T-helper 2 cell treated with Interferon-gamma antibody and Interleukin-4, amounts not matched to agents 100 ng/mL and 5 ng/mL, for 36 hours (primary cell): Measurements from ENCODE around the gene ADAMTS3. TPM values are rescaled to one million over a fixed set of nuclear protein-coding genes. Genes with fewer than 3 reads are reported as not detected.
"Not testable (repeated sequence)": the region's sequence is repeated elsewhere in the genome, so short reads cannot be mapped to it uniquely, and the experiment has no call there.

Experiments used
- intact Hi-C: fragments of 100-400 bp; cut with micrococcal nuclease; formaldehyde crosslinking; loops from one replicate; pipeline ENCODE4 v1.15.1; 2023
- total RNA-seq: library from RNA; stranded (reverse); gene quantifications from 2 replicates; pipeline ENCODE4 v1.2.3, GENCODE V29; 2022

ADAMTS3 gene
- total RNA-seq, 1 donor from 2014 or later = not detected

- intact Hi-C loops = no loop called here
Measured at GRCh38 chr4:72553540-72554337, 15.3 kb downstream of the ADAMTS3 start.

DNA sequence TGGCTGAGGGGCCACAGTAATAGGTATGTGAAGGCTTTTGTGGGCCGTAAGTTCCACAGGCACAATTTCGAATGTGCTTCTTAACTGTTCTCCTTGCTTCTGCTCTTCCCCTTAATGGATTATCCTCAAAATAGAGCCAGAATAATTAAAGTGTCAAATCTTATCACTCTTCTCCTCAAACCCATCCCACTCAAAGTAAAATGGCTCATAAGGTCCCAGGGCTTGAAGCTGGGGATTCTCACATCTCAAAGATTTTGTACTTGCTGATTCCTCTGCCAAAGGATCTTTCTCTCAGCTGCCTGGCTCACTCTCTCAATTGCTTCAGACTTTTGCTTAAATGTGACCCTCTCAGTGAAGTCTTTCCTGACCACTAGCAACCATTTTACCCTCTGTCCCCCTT, 16.6 kb downstream of the ADAMTS3 start:
- intact Hi-C loops = no loop called here

DNA sequence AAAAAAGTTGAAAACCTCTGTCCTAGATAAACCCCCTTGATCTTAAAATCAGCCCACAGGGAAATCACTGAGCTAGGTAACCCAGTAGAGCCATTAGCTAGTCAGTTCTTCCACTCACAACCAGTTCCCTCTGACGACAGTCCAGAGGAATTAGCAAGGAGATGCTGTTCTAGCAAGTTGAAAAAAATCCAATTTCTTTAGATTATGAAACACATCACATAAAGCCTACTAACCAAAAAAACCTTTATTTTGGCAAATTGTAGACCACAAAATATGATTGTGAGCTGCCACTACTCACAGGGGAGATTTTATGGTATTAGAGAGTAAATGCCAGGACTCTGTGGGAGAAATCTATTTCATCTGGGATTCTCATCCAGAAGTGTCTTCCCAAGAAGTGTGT, 22.6 kb downstream of the ADAMTS3 start:
- intact Hi-C loops = no loop called here

- intact Hi-C loops = not testable (repeated sequence)
Measured at GRCh38 chr4:72540694-72541093, 28.3 kb downstream of the ADAMTS3 start.

- intact Hi-C loops = loop anchor here (10.0 kb wide), 1 partner anchor 1923 kb away; no protein-coding TSS in a partner anchor
Measured at GRCh38 chr4:72538006-72538405, 31.0 kb downstream of the ADAMTS3 start.

DNA sequence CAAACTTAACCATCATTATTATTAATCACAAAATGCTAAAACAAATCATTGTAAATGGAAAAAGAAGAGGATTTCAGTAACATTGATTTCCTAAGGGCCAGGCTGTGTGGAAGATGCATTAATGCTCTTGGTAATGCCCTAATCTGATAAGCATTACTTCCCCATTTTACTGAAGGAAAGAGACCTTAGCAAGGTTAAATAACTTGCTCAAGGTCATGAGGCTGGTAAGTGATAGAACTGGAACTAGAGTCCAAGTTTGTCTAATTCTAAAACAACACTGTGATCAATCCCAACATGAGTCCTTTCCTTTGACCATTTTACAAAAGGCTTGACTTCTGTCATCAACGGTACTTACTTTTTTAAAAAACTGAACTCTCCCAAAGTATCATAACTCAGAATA, 32.6 kb downstream of the ADAMTS3 start:
- intact Hi-C loops = loop anchor here (10.0 kb wide), 1 partner anchor 1922 kb away; no protein-coding TSS in a partner anchor

DNA sequence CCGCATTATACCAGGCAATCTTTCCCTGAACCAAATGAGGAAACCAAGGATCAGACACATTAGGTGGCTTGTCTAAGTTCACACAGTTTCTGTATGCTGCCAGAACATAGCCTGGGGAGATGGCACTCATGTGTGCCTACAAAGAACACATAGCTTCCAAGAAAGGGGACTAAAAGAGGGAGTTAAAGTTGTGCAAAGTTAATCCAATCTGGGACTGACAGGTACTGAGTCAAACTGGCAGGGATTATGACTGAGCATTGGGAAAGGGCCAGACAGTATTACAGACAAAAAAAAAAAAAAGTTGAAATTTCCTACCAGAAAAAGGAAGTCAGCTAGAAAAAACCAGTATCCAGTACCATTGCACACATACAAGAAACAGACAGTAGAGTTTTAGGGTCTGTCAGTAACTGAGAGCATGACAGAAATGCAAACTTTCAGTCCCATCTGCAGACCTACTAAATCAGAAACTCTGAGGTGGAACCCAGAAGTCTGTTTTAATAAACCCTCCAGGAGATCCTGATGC, 37.2 kb downstream of the ADAMTS3 start:
- intact Hi-C loops = loop anchor here (10.0 kb wide), 1 partner anchor 1917 kb away; no protein-coding TSS in a partner anchor

- intact Hi-C loops = loop anchor here (10.0 kb wide), 1 partner anchor 1917 kb away; no protein-coding TSS in a partner anchor
Measured at GRCh38 chr4:72531322-72531721, 37.7 kb downstream of the ADAMTS3 start.

DNA sequence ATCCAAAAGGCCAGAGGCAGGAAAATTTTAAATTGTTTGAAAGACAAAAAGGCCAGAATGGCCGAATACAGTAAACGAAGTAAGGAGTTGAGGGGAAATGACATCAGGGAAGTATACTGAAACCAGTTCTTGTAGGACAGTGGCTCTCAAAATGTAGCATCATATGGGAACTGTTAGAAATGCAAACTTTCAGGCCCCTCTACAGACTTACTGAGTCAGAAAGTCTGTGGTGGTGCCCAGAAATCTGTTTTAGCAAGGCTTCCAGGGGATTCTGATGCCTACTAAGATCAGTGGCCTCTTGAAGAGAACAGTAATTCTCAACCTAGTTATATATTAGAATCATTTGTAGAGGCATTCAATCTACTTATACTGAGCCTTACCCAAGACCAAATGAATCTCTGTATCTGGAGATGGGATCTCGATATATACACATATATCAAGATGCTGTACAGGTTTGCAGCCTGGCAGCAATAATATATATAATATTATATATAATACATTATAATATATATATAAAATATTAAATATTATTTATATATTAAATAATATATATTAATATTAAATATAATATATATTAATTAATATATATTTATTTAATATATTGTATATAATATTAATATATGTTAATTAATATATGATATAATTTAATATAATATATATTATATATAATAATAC, 39.7 kb downstream of the ADAMTS3 start:
- intact Hi-C loops = no loop called here

DNA sequence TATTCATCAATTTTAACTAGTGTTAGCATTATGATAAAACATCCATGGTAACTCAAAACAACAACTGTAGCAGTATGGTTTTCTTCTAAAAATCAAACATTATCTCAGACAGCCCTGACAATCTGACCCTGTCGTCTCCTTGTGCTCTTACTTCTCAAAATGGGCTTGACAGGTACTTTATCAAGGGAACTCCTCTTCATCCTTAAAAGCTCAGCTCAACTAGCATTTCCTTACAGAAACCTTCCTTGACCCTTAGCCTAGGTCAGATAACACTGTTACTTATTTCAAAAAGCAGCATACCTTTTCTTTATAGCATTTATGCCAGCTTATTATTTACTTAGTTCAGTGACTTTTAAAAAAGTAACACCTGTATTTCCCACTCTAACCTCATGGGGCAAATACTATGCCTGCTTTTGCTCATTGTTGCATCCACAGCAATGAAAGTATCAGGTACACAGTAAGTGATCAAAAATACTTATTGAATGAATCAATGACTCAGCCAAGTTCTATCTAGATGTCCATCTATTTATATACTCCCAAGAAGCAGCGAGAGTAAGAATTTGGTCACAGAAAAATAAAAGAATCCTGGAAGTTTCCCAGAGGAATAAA, 41.9 kb downstream of the ADAMTS3 start:
- intact Hi-C loops = no loop called here

- intact Hi-C loops = no loop called here
Measured at GRCh38 chr4:72525938-72526337, 43.1 kb downstream of the ADAMTS3 start.

DNA sequence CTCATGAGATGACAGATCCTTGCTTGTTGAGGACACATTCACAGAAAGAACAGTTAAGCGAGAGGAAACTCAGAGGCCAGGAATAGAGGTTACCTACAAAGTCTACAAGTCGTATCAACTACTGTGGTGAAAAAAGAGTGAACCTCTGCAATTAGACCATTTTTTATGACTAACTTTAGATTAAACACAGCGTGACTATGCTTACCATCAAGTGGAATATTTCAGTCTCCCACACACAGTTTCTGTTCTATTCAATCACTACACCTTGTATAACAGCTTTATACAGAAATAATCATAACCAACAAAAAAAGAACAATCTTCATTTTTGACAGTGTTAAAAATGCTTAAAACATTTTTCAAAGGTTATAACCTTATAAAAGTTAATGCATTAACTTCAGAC, 46.6 kb downstream of the ADAMTS3 start:
- intact Hi-C loops = no loop called here

DNA sequence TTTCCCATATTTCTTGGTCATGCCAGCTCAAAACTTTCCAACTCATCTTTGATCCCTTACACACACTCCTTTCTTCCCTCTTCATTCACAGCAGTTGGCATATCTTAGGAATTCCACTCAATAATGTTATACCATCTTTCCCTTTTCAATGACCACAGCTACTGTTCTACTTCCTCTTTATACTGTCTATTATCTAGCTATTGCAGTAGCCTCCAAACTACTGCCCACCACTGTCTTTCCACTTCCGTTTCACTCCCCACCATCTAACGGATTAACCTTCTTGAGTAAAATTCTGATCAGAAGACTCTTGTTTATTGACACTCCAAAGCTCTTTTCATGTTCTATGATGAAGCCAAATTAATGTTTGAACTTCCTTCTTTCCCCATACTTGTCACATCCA, 55.8 kb downstream of the ADAMTS3 start:
- intact Hi-C loops = no loop called here

DNA sequence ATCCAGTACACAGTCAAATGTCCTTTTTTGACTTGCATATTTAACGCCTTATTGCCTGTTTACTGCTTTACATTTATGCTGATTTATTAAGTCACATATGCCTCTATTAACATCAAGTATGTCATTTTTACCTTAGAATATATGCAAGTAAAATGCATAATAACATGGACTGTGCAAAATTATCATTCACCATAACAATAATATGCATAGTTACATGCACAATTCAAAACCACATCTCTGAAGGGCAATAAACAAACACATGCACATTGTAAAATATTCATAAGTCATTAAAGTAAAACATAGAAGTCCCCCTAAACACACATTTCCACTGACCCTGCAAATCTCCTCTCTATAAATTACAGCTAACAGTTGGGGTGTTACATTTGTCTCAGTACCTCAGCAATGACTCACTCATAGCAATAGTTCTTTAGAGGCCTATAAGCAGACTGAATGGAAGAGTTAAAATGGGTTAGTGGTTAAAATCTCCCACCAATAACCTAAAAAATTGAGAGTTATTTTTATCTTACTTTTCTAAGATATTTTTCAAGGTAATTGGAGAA, 61.1 kb downstream of the ADAMTS3 start:
- intact Hi-C loops = no loop called here

- intact Hi-C loops = no loop called here
Measured at GRCh38 chr4:72507167-72507566, 61.9 kb downstream of the ADAMTS3 start.

- intact Hi-C loops = loop anchor here (2.0 kb wide), 1 partner anchor 513 kb away; no protein-coding TSS in a partner anchor
Measured at GRCh38 chr4:72505314-72505744, 63.7 kb downstream of the ADAMTS3 start.

- intact Hi-C loops = no loop called here
Measured at GRCh38 chr4:72500214-72500613, 68.8 kb downstream of the ADAMTS3 start.

DNA sequence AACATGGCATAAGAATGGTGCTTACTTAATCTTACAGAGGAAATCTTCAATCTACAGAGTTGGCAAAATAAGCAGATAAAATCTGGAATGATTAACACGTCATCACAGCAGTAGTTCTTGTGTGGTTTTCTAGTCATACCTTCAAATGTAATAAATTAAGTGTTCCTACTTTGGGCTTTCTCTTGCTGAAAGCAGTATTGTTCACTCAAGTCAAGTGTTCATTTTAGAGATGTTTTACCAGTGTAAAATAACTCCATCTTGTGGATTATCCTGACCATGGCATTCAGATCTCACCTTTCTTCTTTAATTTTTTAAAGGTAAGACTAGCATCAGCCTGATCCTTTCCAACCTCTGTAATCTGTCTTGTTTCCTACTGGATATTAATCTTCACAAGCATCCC, 72.9 kb downstream of the ADAMTS3 start:
- intact Hi-C loops = no loop called here

DNA sequence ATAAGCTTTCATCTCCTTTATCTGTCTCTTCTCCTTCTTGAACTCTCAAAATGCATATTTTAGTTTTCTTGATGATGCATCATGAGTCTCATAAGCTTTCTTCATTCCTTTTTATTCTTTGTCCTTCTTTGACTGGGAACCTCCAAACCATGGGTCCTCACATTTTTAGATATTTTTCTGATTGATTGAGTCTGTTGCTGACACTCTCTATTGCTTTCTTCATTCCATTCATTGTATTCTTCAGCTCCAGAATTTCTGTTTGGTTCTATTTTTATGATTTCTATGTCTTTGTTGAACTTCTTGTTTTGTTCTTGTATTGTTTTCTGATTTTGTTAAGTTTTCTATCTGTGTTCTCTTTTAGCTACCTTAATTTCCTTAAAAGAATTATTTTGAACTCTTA, 74.9 kb downstream of the ADAMTS3 start:
- intact Hi-C loops = no loop called here

DNA sequence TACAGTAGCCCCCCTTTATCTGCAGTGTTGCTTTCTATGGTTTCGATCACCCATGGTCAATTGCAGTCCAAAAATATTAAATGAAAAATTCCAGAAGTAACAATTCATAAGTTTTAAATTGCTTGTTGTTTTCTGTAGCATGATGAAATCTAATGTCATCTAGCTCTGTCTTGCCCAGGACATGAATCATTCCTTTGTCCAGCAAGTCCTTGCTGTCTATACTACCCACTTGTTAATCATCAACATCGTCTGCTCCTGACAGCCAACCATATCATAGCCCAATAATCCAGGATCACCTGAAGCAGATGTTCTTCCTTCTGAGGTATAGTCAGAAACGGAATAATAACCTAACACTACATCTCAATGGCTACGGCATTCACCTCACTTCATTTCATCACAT, 79.8 kb downstream of the ADAMTS3 start:
- intact Hi-C loops = no loop called here

GRCh38 chr4:72486991-72487390, 82.0 kb downstream of the ADAMTS3 start:
- intact Hi-C loops = no loop called here
